ENCODE measurements around the gene AK4.
A peak's percentile ranks its signal among the peaks of the same experiment; 100 is the strongest.

Gene AK4

DNA sequence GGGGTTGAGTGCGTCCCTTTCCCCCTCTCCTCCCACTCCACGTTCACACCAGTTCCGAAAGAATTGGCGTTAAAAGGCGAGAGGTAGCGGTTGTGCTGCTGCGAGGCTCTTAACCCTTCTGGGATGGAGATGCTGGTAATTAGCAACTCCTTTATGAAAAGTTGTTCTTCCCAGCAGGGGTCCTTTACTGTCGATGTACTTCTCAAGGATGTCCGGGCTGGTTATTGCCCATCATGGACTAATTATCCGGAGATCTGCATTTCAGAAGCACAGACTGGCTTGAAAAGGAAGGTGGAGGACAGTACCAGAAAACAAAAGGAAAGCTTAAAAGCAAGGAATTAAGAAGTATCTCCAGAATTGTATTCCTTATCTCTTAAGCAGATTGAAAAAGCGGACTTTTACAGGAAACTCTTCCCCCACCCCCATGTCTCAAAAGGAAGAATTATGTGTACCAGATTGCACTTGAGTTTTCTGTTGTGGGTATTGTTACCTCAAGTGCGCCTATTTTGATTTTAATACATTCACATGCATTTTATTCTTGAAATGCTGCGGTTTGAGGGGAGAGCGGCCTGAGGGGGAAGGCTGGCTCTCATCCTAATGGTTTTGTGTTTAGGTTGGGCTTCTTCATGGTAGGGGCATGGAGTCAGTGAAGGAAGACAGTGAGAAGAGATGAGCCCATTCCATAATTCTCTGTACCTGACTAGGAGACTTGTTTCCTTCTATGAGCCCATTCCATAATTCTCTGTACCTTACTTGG, 1.5 kb downstream of the AK4 start:
- peaks cover 38% of the 10 kb centered on the region for H3K79me2 ChIP-seq (ENCODE audit: control insufficient read depth, low read length)
- no peaks in the 10 kb centered on the region for H3K36me3 ChIP-seq (ENCODE audit: control insufficient read depth, low read length)
- H3K4me1 ChIP-seq (ENCODE audit: control insufficient read depth, low read length): peaks cover 16% of the 10 kb centered on the region
- H3K9me2 ChIP-seq (replicated peaks; ENCODE audit: control insufficient read depth, low read length): no peaks in the 10 kb centered on the region
- no peaks in the 10 kb centered on the region; the same call in 1 of the 2 replicates for H4K20me1 ChIP-seq (ENCODE audit: control insufficient read depth, insufficient read depth, low read depth, low read length)
- H3K27me3 ChIP-seq (ENCODE audit: control insufficient read depth, low read length): peaks cover 40% of the 10 kb centered on the region
- no peak for TF ChIP-seq CTCF (IDR thresholded peaks at IDR 0.05; ENCODE audit: low read depth, low read length, poor library complexity, severe bottlenecking)
- TF ChIP-seq EZH2phosphoT487 (IDR thresholded peaks at IDR 0.05; ENCODE audit: borderline replicate concordance, low read length): no peak
- H3K9me3 ChIP-seq (ENCODE audit: control insufficient read depth, insufficient read depth, low read length): no peaks in the 10 kb centered on the region
- no peak overlapping the region for H3K27ac ChIP-seq (ENCODE audit: low read depth, low read length)
- peak overlapping the region; percentile 76 for H3K4me3 ChIP-seq (ENCODE audit: low read length)
- H3F3A ChIP-seq (ENCODE audit: control insufficient read depth, insufficient read depth): no peaks in the 10 kb centered on the region
- H3K4me2 ChIP-seq (ENCODE audit: low read length): peak overlapping the region; percentile 90

DNA sequence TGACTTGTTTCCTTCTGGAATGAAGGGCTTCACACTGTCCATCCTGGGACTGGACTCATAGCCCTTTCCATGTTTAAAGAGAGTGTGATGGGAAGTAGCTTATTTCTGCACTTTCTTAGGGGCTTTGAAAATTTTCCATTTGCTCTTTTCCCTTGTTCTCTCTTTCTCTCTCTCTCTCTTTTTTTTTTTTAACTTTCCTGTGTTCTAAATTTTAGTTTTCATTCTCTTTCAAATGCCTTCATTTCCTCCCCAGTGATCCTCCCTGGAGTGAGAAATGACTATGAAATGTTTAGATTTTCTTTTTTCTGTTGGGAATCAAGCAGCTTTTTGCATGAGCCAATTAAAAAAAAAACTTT, 2.1 kb downstream of the AK4 start:
- Histone ChIP-seq H3K36me3 (ENCODE audit: control insufficient read depth, low read length) (no peaks in the 10 kb centered on the region), H3K9me3 (ENCODE audit: control insufficient read depth, insufficient read depth, low read length) (no peaks in the 10 kb centered on the region), H3K4me2 (ENCODE audit: low read length) (peak overlapping the region; percentile 90), H3K27ac (ENCODE audit: low read depth, low read length) (no peak overlapping the region), H3K27me3 (ENCODE audit: control insufficient read depth, low read length) (peaks cover 36% of the 10 kb centered on the region), H3K79me2 (ENCODE audit: control insufficient read depth, low read length) (peaks cover 38% of the 10 kb centered on the region), H4K20me1 (ENCODE audit: control insufficient read depth, insufficient read depth, low read depth, low read length) (no peaks in the 10 kb centered on the region; the same call in 1 of the 2 replicates), H3F3A (ENCODE audit: control insufficient read depth, insufficient read depth) (no peaks in the 10 kb centered on the region), H3K4me3 (ENCODE audit: low read length) (peak overlapping the region; percentile 76), H3K4me1 (ENCODE audit: control insufficient read depth, low read length) (peaks cover 16% of the 10 kb centered on the region), H3K9me2 (replicated peaks; ENCODE audit: control insufficient read depth, low read length) (no peaks in the 10 kb centered on the region)
- TF ChIP-seq CTCF (IDR thresholded peaks at IDR 0.05; ENCODE audit: low read depth, low read length, poor library complexity, severe bottlenecking) (no peak), EZH2phosphoT487 (IDR thresholded peaks at IDR 0.05; ENCODE audit: borderline replicate concordance, low read length) (no peak)

DNA sequence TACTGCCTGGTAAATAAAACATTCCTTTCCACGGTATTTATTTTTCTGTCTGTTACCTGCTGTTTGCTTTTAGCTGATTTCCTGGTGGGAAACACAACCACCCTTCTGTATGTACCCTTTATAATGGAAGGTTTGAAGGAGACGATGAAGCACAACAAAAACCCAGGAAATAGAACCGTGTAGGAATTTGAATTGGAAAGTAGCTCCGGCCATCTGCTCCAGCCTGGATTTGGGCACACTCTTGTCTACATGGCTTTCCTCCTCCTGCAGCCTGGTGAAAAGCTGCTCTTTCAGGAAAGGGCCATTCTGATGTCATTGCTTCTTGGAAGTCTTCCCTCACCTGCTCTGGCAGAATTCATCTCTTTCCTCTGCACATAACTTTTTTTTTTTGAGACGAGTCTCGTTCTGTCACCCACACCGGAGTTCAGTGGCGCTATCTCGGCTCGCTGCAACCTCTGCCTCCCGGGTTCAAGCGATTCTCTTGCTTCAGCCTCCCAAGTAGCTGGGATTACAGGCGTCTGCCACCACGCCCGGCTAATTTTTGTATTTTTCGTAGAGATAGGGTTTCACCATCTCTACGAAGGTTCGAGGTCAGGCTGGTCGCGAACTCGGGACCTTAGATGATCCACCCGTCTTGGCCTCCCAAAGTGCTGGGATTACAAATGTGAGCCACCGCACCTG, 2.7 kb downstream of the AK4 start:
- H3K9me2 ChIP-seq (replicated peaks; ENCODE audit: control insufficient read depth, low read length): no peaks in the 10 kb centered on the region
- no peak overlapping the region for H3K27ac ChIP-seq (ENCODE audit: low read depth, low read length)
- no peaks in the 10 kb centered on the region for H3F3A ChIP-seq (ENCODE audit: control insufficient read depth, insufficient read depth)
- H4K20me1 ChIP-seq (ENCODE audit: control insufficient read depth, insufficient read depth, low read depth, low read length): no peaks in the 10 kb centered on the region; the same call in 1 of the 2 replicates
- no peaks in the 10 kb centered on the region for H3K36me3 ChIP-seq (ENCODE audit: control insufficient read depth, low read length)
- H3K4me2 ChIP-seq (ENCODE audit: low read length): no peak overlapping the region
- TF ChIP-seq CTCF (IDR thresholded peaks at IDR 0.05; ENCODE audit: low read depth, low read length, poor library complexity, severe bottlenecking) (no peak), EZH2phosphoT487 (IDR thresholded peaks at IDR 0.05; ENCODE audit: borderline replicate concordance, low read length) (no peak)
- H3K4me1 ChIP-seq (ENCODE audit: control insufficient read depth, low read length): peaks cover 16% of the 10 kb centered on the region
- no peaks in the 10 kb centered on the region for H3K9me3 ChIP-seq (ENCODE audit: control insufficient read depth, insufficient read depth, low read length)
- peaks cover 36% of the 10 kb centered on the region for H3K27me3 ChIP-seq (ENCODE audit: control insufficient read depth, low read length)
- peaks cover 38% of the 10 kb centered on the region for H3K79me2 ChIP-seq (ENCODE audit: control insufficient read depth, low read length)
- no peak overlapping the region for H3K4me3 ChIP-seq (ENCODE audit: low read length)

All from DOHH2 (cell line).